Effector memory CD4-positive, alpha-beta T cell (primary cell): Measurements from ENCODE around the gene BRCA1.
A peak's percentile ranks its signal among the peaks of the same experiment; 100 is the strongest.
"Not testable (repeated sequence)": the region's sequence is repeated elsewhere in the genome, so short reads cannot be mapped to it uniquely, and the experiment has no call there.

Experiments used
- DNase-seq, 3 donors: peaks; one replicate each; pipeline ENCODE4 v3.0.0-alpha.2; 2020
- H3K27ac ChIP-seq: 2 replicates; pipeline ENCODE4 v1.7.0; 2013; ENCODE audit warnings: mild to moderate bottlenecking, low read length, moderate library complexity; ENCODE audit not compliant: insufficient read depth, poor library complexity, severe bottlenecking
- H3K27me3 ChIP-seq: replicated peaks from 2 replicates; pipeline ENCODE4 v1.7.0; 2013; ENCODE audit warnings: mild to moderate bottlenecking, low read length; ENCODE audit not compliant: insufficient read depth, control insufficient read depth, poor library complexity, severe bottlenecking
- H3K36me3 ChIP-seq: 2 replicates; pipeline ENCODE4 v1.7.0; 2013; ENCODE audit warnings: mild to moderate bottlenecking, low read length, moderate library complexity; ENCODE audit not compliant: control insufficient read depth, insufficient read depth
- H3K4me1 ChIP-seq: 2 replicates; pipeline ENCODE4 v1.7.0; 2013; ENCODE audit warnings: low read length, mild to moderate bottlenecking; ENCODE audit not compliant: control insufficient read depth, insufficient read depth, poor library complexity, severe bottlenecking
- H3K4me3 ChIP-seq: 2 replicates; pipeline ENCODE4 v1.7.0; 2013; ENCODE audit warnings: low read length, low read depth, mild to moderate bottlenecking; ENCODE audit not compliant: insufficient read depth, poor library complexity, severe bottlenecking
- H3K9me3 ChIP-seq: 2 replicates; pipeline ENCODE4 v1.7.0; 2013; ENCODE audit warnings: mild to moderate bottlenecking, low read length, moderate library complexity; ENCODE audit not compliant: control insufficient read depth

The BRCA1 gene

GRCh38 chr17:43134774-43135453, 9.8 kb upstream of the BRCA1 start:
- DNase-seq: no peak
- H3K4me1 ChIP-seq: no peaks in the 10 kb centered on the region
- no peaks in the 10 kb centered on the region for H3K9me3 ChIP-seq
- no peak overlapping the region for H3K4me3 ChIP-seq
- H3K27ac ChIP-seq: no peak overlapping the region
- H3K36me3 ChIP-seq: peaks cover 9% of the 10 kb centered on the region
- H3K27me3 ChIP-seq: no peaks in the 10 kb centered on the region

DNA sequence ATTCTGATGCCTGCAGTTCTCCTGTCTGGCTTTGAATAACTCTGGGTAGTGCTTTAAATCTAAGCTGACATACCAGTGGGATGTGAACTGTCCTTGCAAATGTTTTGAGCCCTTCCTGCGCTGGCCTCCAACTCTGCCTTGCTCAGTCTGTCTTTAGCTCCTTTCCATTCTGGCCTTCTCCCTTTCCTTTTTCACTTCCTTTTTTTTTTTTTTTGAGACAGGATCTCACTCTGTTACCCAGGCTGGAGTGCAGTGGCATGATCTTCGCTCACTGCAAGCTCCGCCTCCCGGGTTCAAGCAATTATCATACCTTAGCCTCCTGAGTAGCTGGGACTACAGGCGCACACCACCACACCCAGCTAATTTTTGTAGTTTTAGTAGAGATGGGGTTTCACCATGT, 8.3 kb upstream of the BRCA1 start:
- DNase-seq, H3K27me3 ChIP-seq, H3K36me3 ChIP-seq, H3K4me1 ChIP-seq, H3K4me3 ChIP-seq, H3K9me3 ChIP-seq, H3K27ac ChIP-seq: not testable (repeated sequence)

- no peak for DNase-seq
These were observed 7.0 kb upstream of the BRCA1 start for GRCh38 chr17:43132117-43132516.

DNA sequence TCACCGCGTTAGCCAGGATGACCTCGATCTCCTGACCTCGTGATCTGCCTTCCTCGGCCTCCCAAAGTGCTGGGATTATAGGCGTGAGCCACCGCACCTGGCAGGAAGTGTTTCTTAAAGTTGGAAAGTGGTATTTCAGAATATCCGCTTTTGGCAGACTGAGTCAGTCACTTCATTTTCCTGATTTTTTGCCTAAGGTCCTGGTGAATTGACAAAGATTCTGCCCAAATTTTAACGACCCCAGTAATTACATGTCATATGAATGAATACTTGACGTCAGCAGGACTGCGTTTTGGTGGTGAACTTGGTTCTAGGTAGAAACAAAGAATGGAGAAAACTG, 4.5 kb upstream of the BRCA1 start:
- no peak overlapping the region for H3K27ac ChIP-seq
- peaks cover 8% of the 10 kb centered on the region for H3K36me3 ChIP-seq
- no peak for DNase-seq
- H3K4me1 ChIP-seq: peaks cover 10% of the 10 kb centered on the region
- H3K27me3 ChIP-seq: no peaks in the 10 kb centered on the region
- no peak overlapping the region for H3K4me3 ChIP-seq
- H3K9me3 ChIP-seq: no peaks in the 10 kb centered on the region

More at GRCh38 chr17:43132117-43132516, 7.0 kb upstream of the BRCA1 start:
- Histone ChIP-seq H3K4me3 (no peak overlapping the region), H3K4me1 (no peaks in the 10 kb centered on the region), H3K9me3 (no peaks in the 10 kb centered on the region), H3K27me3 (no peaks in the 10 kb centered on the region), H3K36me3 (peaks cover 13% of the 10 kb centered on the region), H3K27ac (no peak overlapping the region)

DNA sequence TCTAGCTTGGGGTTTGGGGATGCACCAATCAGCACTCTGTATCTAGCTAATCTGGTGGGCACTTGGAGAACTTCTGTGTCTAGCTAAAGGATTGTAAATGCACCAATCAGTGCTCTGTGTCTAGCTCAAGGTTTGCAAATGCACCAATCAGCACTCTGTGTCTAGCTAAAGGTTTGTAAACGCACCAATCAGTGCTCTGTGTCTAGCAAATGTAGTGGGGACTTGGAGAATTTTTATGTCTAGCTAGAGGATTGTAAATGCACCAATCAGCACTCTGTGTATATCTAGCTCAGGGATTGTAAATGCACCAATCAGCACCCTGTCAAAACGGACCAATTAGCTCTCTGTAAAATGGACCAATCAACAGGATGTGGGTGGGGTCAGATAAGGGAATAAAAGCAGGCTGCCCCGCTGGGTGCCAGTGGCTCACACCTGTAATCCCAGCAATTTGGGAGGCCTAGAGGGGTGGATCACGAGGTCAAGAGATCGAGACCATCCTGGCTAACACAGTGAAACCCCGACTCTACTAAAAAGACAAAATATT, 2.2 kb upstream of the BRCA1 start:
- not testable (repeated sequence) for H3K36me3 ChIP-seq, H3K27me3 ChIP-seq, H3K27ac ChIP-seq, DNase-seq, H3K9me3 ChIP-seq, H3K4me3 ChIP-seq
- H3K4me1 ChIP-seq: peaks cover 15% of the 10 kb centered on the region

DNA sequence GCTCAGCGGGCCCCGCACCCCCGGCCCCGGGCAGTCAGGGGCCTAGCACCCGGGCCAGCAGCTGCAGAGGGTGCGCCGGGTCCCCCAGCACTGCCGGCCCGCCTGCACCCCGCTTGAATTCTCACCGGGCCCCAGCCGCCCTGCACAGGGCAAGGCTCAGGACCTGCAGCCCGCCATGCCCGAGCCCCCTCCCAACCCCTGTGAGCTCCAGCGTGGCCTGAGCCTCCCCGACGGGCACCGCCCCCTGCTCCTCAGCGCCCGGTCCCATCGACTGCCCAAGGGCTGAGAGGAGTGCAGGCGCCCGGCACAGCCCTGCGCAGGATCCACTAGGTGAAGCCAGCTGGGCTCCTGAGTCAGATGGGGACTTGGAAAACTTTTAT, 1.7 kb upstream of the BRCA1 start:
- no peaks in the 10 kb centered on the region for H3K27me3 ChIP-seq
- H3K4me3 ChIP-seq: no peak overlapping the region
- DNase-seq: no peak
- H3K36me3 ChIP-seq: peaks cover 4% of the 10 kb centered on the region
- no peak overlapping the region for H3K27ac ChIP-seq
- peaks cover 15% of the 10 kb centered on the region for H3K4me1 ChIP-seq
- H3K9me3 ChIP-seq: no peaks in the 10 kb centered on the region

DNA sequence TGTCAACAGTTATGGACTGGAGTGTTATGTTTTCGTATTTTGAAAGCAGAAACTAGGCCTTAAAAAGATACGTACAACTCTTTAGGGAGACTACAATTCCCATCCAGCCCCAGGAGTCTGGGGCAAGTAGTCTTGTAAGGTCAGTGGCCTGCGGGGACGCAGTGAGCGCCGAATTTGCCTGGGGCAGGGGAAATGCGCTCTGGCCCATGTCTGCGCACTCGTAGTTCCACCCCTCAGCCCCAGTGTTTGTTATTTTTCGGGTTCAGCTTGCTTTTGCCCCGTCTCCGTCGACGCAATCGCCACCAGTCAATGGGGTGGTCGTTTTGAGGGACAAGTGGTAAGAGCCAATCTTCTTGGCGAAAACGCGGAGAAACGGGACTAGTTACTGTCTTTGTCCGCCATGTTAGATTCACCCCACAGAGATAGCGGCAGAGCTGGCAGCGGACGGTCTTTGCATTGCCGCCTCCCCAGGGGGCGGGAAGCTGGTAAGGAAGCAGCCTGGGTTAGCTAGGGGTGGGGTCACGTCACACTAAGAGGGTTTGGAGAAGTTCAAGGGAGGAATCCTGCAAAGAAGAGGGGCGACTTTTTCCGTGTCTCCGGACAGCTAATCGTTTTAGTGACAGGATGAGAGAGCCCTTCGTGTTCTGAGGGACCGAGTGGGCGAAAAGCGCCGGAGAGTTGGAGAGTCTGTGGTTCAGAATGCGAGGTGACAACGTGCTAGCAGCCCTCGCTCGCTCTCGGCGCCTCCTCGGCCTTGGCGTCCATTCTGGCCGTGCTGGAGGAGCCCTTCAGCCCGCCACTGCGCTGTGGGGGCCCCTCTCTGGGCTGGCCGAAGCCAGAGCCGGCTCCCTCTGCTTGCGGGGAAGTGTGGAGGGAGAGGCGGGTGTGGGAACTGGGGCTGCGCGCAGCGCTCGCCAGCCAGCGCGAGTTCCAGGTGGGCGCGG, 1.1 kb upstream of the BRCA1 start:
- Histone ChIP-seq H3K36me3 (peaks cover 4% of the 10 kb centered on the region), H3K27ac (peak overlapping the region; percentile 76), H3K4me1 (peaks cover 15% of the 10 kb centered on the region), H3K4me3 (peak overlapping the region; percentile 72), H3K27me3 (no peaks in the 10 kb centered on the region), H3K9me3 (no peaks in the 10 kb centered on the region)
- DNase-seq: no peak

DNA sequence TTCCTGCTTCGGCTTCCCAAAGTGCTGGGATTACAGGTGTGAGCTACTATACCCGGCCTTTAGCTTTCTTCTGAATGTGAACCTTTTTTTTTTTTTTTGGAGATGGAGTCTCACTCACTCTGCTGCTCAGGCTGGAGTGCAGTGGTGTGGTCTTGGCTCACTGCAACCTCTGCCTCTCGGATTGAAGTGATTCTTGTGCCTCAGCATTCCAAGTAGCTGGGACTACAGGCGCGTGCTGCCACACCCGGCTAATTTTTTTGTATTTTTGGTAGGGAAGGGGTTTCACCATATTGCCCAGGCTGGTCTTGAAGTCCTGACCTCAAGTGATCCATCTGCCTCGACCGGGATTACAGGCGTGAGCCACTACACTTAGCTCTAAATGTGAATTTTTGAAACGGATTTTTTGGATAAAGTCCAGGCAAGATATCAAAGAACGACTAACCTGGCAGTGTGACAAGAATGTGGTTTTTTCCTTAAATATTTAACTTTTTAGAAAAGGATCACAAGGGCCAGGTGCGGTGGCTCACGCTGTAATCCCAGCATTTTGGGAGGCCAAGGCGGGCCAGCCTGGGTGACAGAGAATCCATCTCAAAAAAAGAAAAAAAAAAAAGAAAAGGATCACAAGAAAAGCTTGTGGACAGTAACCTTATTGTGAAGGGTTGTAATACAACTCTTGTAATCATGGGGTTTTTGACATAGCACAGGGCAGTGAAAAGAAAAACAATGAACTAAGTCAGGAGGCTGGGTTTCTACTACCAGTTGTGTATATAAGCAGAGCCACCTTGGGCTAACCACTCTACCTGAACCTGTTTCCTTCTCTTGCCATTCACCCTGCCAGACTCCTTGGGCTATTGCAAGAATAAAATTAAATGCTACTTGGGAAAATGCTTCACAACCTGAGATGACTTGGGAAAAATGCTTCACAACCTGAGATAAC, 6.2 kb downstream of the BRCA1 start:
- Histone ChIP-seq H3K9me3 (no peaks in the 10 kb centered on the region), H3K4me3 (no peak overlapping the region), H3K27ac (no peak overlapping the region), H3K27me3 (no peaks in the 10 kb centered on the region), H3K4me1 (no peaks in the 10 kb centered on the region), H3K36me3 (no peaks in the 10 kb centered on the region)
- no peak for DNase-seq

GRCh38 chr17:43114151-43114552, 11.0 kb downstream of the BRCA1 start:
- H3K4me1 ChIP-seq: no peaks in the 10 kb centered on the region
- H3K4me3 ChIP-seq: no peak overlapping the region
- H3K36me3 ChIP-seq: no peaks in the 10 kb centered on the region
- DNase-seq: no peak
- H3K27me3 ChIP-seq: no peaks in the 10 kb centered on the region
- no peak overlapping the region for H3K27ac ChIP-seq
- no peaks in the 10 kb centered on the region for H3K9me3 ChIP-seq
